GM13976 (cell line): Measurements from ENCODE around the gene GPRIN2.

Experiments
- DNase-seq: peaks from one replicate; pipeline ENCODE4 v3.0.0; 2012; ENCODE audit warnings: low spot score
- CTCF ChIP-seq: IDR thresholded peaks from 2 replicates; pipeline ENCODE4 v1.5.1; 2012; ENCODE audit warnings: borderline replicate concordance, mild to moderate bottlenecking; ENCODE audit not compliant: insufficient read depth; ENCODE audit errors: extremely low read depth, missing control alignments, control extremely low read depth
- in situ Hi-C: fragments of 300-500 bp; cut with MboI; formaldehyde crosslinking; loops from one replicate; pipeline ENCODE4 v1.12.0; 2022; ENCODE audit warnings: low sequenced_read_pairs, mixed read lengths, inconsistent platforms; ENCODE audit not compliant: unreplicated experiment

Gene GPRIN2

GRCh38 chr10:46527241-46527811 lies 29.1 kb downstream of the GPRIN2 start:
- in situ Hi-C loops, result no loop called here
- no peak for TF ChIP-seq CTCF
- no peak for DNase-seq

GRCh38 chr10:46526682-46527038 lies 29.8 kb downstream of the GPRIN2 start:
- no peak for DNase-seq
- in situ Hi-C loops, result no loop called here
- no peak for TF ChIP-seq CTCF

- in situ Hi-C loops, result no loop called here
- no peak for TF ChIP-seq CTCF
- DNase-seq, result no peak
Measured at GRCh38 chr10:46525824-46526681, 30.4 kb downstream of the GPRIN2 start.

- no peak for DNase-seq
- in situ Hi-C loops, result no loop called here
- TF ChIP-seq CTCF, result no peak
Measured at GRCh38 chr10:46525177-46525823, 31.2 kb downstream of the GPRIN2 start.

- in situ Hi-C loops, result no loop called here
- DNase-seq, result no peak
Measured at GRCh38 chr10:46524472-46525176, 31.8 kb downstream of the GPRIN2 start.

More at GRCh38 chr10:46524472-46525176, 31.8 kb downstream of the GPRIN2 start:
- no peak for TF ChIP-seq CTCF
